Measurements from ENCODE around the gene HIGD1B.

GRCh38 chr17:44807093-44807816 lies 40.4 kb upstream of the HIGD1B start:
- TF ChIP-seq ELF1 (IDR thresholded peaks at IDR 0.05; ENCODE audit: borderline replicate concordance, low read depth) (no peak), RAD21 (IDR thresholded peaks at IDR 0.05; ENCODE audit: low read depth) (no peak), SP1 (IDR thresholded peaks at IDR 0.05; ENCODE audit: low read depth) (no peak), POLR2A (IDR thresholded peaks at IDR 0.05; ENCODE audit: borderline replicate concordance, extremely low read depth, insufficient read depth, insufficient read length) (no peak), CTCF (IDR thresholded peaks at IDR 0.05 in 2 of 3, conservative IDR thresholded peaks at IDR 0.05 in 1 of 3; ENCODE audit: borderline replicate concordance in 1 of 3, insufficient read depth in 1 of 3, low read depth in 2 of 3, low read length in 2 of 3) (no peak), POLR2AphosphoS5 (IDR thresholded peaks at IDR 0.05; ENCODE audit: low read depth, low read length) (no peak), JUND (IDR thresholded peaks at IDR 0.05) (no peak), YY1 (IDR thresholded peaks at IDR 0.05; ENCODE audit: extremely low read depth, insufficient replicate concordance, low read depth, low read length) (no peak), EZH2 (IDR thresholded peaks at IDR 0.05) (no peak), EZH2phosphoT487 (IDR thresholded peaks at IDR 0.05; ENCODE audit: borderline replicate concordance) (no peak), MAX (IDR thresholded peaks at IDR 0.05) (no peak), ZFX (IDR thresholded peaks at IDR 0.05) (no peak), SRF (IDR thresholded peaks at IDR 0.05; ENCODE audit: low read depth) (no peak), TCF7L2 (IDR thresholded peaks at IDR 0.05; ENCODE audit: borderline replicate concordance, extremely low read depth, insufficient read depth, insufficient read length) (no peak)

All from HCT116 (cell line).